Measurements from ENCODE around the gene PTPN23.

DNA sequence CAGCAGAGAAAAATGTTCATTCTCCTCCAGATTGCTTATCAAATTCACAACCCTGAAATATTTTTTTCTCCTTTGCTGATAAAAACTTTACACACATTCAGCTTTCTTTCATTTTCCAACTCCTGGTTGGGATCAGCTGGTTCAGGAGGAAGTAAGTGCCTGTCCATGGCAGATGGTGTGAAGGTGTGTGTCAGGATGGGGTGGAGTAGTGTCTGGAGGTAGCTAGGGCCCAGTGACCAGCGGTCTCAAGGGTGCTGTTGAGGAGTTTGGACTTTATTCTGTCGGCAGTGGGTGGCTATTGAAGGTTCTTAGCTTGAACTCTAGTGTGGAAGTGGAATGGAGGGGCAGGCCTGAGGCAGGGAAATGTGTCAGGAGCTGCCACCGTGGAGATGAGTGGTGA lies 46.9 kb upstream of the PTPN23 start:
- TF ChIP-seq, protein P1, sequence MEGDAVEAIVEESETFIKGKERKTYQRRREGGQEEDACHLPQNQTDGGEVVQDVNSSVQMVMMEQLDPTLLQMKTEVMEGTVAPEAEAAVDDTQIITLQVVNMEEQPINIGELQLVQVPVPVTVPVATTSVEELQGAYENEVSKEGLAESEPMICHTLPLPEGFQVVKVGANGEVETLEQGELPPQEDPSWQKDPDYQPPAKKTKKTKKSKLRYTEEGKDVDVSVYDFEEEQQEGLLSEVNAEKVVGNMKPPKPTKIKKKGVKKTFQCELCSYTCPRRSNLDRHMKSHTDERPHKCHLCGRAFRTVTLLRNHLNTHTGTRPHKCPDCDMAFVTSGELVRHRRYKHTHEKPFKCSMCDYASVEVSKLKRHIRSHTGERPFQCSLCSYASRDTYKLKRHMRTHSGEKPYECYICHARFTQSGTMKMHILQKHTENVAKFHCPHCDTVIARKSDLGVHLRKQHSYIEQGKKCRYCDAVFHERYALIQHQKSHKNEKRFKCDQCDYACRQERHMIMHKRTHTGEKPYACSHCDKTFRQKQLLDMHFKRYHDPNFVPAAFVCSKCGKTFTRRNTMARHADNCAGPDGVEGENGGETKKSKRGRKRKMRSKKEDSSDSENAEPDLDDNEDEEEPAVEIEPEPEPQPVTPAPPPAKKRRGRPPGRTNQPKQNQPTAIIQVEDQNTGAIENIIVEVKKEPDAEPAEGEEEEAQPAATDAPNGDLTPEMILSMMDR (IDR thresholded peaks at IDR 0.05; ENCODE audit: low read length) = no peak
- no peak for TF ChIP-seq EZH2phosphoT487 (IDR thresholded peaks at IDR 0.05; ENCODE audit: low read length)
